Glomerular endothelial cell (primary cell): ENCODE measurements around the gene MON1A. TPM values are rescaled to one million over a fixed set of nuclear protein-coding genes. Genes with fewer than 3 reads are reported as not detected.

ENCODE experiments used
- DNase-seq: peaks from one replicate; pipeline ENCODE4 v3.0.0-alpha.2; 2011; ENCODE audit warnings: low read depth, low spot score; ENCODE audit errors: extremely low read depth
- total RNA-seq: library from RNA; depleted of rRNA; stranded (reverse); fragments of >200 nt; gene quantifications from 2 replicates; pipeline ENCODE4 v1.2.3, GENCODE V29; 2015

Gene MON1A
- total RNA-seq, 1 donor from 2014 or later: 19.8 TPM

DNA sequence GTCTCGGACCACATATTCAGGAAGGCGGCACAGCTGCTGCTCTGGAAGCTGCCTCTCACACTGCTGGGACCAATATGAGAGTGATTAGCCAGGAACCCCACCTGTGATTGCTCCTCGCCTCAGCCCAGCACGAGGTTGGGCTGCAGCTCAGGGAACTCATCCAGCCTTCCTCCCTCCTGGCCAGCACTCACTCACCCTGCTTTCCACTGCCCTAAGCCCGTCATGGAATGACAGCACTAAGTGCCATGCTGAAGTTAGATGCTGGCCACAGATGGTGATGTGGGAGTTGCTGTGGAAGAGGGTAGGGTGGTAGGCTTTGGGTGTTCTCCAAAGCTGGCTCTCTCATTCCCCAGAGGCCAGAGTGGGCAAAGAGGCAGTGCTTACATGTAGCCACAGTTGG is 33.3 kb downstream of the MON1A start:
- DNase-seq: no peak

DNA sequence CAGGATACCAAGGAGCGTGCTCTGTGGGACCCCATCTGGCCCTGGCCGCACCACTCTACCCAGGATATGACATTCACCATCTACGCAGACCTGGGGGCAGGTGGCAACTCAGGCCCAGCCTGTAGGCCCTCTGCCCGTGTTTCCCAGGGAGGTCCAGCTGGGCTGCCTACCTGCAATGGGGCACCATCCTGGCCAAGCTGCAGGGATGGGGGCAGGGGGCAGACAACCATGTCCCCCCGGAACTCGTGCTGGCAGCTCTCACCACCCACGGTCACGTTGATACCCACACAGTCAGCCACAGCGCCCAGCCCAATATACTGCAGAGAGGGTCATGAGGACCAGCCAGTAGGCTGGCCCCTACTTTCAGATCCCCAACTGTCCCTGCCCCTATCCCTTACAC is 33.8 kb downstream of the MON1A start:
- no peak for DNase-seq

DNA sequence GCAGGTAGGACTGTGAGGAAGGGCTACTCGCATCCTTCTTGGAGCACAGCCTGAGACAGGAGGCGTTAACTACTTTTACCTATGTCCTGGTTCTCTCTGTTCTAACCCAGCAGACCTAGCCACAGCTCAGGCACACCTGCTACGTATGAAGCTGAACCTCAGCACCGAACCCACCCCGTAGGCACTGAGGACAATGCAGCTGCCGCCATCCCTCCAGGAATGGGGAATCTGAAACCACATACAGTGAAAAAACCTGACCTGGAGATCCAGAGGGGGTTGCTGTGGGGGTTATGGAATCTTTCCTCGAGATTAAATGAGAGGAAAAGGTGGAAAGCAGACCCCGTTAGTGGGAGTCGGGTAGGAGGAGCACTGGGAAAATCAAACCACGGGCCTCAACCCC is 40.3 kb downstream of the MON1A start:
- no peak for DNase-seq

DNA sequence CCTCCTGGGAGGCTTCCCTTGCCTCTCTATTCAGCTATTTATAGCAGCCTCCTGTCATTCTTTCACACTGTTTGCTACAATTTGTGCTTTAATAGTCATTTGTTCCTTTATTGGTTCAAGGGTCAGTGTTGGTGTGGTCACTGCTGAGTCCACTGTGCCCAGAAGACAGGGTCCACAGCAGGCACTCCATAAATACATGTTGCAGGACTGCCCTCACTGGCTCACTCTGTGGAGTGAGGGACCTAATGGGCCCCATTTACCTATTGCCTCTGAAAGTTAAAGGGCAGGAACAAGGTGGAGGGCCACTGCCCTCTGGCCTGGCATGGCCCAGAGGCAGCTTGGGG is 42.7 kb downstream of the MON1A start:
- no peak for DNase-seq

DNA sequence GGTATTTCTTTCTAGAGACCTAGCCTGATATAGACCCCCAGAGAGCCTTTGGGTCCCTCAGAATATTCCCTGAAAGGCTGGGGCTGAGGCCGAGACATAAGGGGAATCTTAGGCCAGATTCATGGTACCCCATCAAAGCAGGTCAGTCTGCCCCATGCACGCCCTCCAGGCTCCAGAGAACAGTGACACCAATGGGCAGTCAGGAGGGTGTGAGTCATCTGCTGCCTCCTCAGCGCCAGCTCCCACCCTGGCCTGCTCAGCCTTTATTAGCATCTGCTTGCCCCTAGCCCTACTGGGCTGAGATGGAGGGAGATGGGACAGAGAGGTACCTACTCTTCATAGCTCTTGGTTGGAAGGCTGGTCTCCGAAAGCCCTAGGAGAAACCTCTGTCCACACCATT is 45.6 kb downstream of the MON1A start:
- no peak for DNase-seq

DNA sequence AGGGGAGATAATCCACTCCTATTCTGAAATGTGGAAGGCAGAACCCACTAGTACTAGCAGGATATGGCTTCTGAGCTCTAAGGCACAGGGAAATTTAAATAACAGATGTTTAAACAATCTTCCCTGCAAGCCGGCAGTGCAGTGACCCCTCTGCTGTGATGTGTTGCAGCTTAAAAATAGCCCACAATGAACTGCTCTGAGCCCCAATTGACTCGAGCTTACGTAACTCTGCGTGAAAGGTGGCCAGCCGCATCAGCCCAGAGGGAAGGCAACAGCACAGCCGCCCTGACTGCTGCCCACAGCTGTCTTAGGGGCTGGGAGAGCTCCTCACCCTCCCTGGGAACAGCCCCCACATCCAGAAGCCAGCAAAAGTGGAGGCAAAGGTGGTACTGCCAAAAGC is 47.4 kb downstream of the MON1A start:
- DNase-seq: no peak

DNA sequence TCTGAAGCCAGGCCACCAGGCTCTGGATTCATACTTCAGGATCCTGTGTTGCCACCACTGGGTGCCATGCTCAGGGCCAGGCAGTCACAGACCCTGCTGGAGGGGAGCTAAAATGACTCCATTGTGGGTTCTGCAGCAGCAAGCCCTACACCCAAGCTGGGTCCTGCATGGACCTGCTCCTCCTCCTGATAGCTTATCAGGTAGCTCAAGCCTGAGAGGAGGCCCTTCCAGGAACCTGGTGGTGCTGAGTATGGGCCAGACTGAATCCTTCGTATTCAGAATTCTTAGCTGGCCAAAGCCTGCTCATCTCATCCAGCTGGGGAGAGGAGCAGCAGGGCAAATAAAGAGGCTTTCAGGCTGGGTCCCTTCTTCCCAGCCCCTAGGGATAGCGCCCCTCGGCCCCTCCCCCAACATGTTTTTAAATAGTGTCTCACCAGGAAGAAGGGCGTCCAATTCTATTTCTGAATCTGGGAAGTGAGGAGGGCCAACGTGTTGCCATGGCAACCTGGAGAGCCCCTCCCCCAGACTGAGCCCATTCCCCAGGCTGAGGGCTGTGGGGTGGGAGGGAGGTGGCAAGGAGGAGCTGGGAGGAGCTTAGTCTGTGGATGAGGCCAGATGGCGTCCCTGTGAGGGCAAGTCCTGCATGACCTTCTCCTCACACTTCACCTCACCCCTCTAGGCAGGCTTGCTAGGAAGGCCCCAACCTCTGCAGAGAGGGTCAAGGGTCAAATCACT is 48.9 kb downstream of the MON1A start:
- no peak for DNase-seq

DNA sequence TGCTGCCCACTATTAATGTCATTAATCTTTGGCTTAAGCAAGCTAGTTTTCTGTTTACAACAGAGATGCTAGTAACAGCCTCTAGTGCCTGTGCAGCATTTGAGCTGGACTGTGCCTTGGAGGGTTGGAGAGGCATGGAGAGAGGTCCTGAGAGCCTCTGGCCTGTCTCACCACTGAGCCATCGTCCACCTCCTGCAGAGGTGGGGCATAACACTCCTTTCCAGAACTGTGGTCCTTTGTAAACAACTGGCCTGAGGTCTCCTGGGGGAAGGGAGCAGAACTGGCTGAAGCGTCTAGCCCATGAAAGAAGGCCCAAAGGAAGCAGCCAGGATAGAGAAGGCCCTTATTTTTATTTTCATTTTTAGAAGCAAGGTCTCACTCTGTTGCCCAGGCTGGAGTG is 49.9 kb downstream of the MON1A start:
- DNase-seq: no peak

DNA sequence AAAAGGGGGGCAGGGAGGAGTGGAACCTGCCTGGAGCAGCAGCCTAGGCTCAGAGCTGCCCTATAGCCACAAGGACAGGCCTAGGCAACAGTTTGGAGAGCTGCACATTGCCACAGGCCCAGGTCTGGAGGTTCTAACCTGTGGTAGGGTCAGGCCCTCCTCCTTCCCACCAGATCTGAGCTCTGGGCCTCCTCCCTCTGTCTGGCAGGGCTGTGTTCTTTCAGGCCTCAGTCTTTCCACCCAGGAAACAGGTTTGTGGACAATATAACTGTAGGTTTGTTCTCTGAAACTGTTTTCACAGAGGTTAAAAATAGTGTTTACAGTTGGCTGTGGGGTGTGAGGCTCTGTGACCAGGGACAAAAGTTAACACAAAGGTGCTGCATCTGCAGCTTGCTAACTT is 50.9 kb downstream of the MON1A start:
- DNase-seq: no peak

DNA sequence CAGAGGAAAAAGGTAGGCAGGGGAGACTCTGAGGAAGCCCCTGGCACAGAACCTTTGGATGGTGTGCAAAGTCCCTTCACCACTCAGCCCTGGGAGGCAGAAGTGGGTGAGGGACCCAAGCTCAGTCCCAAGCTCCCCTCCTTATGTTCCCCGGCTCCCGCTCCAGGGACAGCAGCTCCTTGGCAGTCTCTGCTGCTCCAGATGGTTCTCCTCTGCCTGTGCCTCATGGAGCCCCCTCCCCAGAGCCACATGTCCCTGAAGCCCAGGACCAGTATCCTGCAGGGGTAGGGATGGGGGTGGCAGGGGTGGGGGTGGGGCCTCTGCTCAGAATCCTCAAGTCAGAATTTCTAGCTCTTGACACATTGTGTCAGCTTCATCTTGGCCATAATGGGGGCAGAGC is 51.9 kb downstream of the MON1A start:
- no peak for DNase-seq

DNA sequence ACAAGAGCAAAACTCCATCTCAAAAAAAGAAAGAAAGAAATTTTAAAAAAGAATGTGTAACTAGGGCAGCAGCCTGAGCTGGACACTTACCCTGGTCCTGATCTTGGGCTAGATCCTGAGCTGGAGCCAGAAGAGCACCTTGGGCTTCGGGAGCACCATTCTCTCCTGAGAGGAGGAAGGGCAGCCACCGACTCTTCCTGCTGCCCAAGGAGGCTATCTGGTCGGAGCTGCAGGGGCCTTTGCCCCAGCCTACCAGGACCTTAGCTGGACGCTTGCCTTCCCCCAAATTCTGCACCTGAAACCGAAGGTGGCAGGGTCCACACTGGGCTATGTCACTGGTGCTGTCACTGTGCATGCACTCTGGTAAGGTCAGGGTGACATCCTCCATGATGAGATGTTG is 53.0 kb downstream of the MON1A start:
- no peak for DNase-seq

DNA sequence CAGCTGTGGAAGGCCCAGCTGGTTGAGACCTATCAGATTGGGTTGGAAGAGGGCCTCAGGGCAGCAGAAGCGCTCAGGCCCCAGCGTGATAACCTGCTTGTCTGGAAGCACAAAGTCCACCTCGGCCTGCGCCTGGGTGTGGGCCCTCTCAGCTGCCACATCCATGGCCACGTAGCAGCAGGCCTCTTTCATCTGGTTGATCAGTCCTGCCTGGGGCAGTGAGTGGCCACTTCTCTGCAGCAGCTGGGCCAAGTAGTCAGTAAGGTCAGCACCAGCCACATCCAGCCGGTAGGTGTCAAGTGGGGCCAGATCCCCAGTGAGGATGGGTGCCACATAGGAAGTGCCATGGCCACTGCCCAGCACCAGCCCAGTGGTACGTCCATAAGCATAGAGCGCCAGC is 56.0 kb downstream of the MON1A start:
- DNase-seq: no peak

DNA sequence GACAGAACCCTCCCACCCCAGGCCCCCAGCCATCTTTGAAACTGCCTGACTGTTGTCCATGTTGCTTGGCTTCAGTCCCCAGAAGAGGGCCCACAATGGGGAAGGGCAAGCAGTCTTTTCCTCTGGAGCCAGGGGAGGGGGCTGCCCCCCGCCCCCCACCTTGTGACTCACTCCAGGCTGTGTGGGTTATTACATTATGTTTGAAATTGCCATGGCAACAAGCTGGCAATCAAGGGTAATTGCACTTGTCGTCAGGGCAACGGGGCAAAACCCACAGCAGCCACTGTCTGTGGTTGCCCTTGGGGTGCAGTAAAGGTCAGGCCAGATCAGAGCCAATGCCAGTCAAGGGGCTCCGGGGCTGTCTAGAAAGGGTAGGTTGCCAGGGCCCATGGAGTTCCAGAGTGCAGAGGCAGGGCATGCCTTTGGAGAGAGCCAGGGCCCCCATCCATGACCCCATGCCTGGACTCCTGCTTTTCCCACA is 56.8 kb downstream of the MON1A start:
- DNase-seq: no peak

DNA sequence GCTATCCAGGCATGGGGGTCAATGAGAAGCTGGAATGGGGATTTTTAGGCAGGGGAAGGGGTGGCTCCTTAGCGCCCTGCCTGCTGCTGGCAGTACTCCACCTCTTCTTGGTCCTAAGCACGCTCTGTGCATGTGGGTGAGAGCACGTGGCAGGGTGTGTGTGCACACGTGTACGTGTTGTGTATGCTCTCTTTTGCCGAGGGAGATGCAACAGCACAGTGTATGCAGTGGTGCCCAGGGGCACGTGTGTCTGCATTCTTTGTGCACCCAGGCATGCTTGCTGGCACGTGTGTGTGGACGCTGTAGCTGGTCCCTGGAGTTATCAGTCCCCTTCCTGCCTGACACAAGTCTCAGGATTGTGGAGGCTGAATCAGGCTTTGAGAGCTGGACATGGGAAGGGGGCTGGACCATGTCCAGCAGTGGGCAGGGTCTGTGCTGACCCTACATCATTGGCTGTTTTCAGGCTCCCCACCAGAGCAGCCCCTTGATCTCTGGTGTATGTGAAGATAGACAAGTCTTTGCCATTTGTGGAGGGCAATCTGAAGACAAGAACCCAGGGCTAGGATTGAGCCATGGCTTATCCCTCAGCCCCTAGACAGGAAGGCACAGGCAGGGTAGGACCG is 58.0 kb downstream of the MON1A start:
- no peak for DNase-seq

DNA sequence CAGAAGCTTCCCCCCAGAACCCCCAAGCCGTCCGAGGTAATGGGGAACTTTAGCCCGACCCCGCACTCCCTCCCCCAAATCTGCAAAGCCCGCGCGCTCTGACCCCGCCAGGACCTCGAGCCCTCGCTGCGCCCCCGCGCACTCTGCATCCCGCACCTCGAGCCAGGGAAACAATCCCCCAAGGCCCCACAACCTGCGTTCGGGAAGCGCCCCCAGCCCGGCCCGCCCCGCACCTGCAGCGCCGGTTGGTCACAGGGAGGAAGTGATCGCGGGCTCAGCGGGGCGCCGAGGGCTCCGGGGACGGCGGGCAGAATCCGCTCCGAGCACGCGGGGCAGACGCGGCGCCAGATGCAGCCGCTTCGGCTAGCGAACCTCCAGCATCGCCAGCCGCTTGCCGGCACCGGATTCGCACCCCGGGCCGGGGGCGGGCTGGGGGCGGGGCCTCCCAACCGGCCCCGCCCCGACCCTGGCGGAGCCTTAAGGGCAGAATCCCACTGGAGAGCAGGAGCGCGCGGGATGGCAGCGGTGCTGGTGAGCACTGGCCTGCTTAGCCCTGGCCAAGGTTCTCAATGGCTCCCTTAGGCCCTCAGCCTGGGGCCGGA is 60.0 kb downstream of the MON1A start, which contains the start of gene CAMKV:
Gene CAMKV, minus strand, starts transcription at position 382 of the 602 bp plus-strand sequence. CDS start 7,518 bp downstream, outside the sequence.
- DNase-seq: no peak

DNA sequence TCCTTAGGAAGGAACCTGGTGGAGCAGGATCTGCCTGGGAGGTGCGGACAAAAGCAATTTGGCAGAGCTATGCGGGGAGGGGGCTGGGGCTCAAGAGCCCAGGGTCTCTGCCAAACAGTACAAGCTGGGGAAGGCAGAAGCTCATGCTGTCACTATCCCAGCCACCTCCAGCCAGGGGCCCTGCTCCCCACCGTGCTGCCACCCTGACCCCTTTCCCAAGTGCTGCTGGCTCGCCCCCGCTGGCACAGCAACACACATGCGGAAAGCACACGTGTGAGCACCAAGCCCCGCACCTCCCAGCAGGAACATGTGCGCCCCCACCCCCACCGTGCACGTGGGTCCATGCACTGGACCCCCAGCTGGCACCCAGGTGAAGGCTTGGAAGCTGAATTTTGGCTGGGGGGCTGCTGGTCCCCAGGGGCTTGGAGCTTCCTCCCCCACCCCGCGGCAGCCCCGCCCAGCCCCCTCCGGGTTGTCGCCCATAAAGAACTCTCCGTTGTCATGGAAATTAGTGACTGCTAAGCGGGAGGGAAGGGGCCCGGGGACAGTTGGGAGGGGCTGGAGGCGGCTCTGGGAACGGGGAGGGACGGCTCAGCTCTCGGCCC is 60.6 kb downstream of the MON1A start:
- DNase-seq: no peak

DNA sequence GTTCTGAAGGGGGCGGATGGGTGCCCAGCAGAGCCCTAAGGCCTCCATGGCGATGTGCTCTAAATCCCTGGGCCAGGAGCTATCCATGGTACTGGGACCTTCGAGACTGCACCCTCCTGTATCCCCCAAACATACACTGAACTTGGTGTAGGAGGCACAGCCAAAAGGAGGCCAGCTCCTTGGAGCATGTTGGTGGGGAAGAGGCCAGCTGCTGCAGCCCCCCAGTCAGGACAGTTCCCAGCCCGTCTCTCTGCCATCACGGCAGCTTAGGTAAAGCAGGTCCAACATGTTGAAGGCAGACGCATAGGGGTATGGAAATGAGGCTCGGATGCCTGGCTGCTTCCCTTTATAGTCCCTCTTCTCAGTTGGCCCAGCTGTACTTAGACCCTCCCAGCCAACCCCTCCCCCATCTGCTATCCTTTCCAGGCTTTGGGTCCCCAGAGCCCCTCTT is 61.7 kb downstream of the MON1A start:
- DNase-seq: no peak

DNA sequence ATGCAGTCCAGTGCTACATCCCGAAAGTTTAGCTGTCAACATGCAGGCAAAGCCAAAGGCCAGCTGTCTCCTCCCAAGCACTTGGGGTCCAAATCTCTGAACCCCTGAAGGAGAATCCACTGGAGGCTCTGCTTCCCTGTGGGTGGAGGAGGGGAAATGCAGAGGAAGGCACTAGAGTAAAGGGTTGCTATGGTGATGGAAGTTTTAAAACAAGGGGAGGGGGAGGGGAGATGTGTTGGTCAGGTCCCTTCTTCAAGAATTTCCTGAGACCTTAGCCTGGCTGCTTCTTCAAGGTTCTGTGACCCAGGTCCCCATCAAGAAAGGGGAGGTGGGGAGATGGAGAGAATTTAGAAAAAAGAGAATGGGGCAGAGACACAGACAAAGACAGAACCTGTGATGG is 62.2 kb downstream of the MON1A start:
- DNase-seq: no peak

DNA sequence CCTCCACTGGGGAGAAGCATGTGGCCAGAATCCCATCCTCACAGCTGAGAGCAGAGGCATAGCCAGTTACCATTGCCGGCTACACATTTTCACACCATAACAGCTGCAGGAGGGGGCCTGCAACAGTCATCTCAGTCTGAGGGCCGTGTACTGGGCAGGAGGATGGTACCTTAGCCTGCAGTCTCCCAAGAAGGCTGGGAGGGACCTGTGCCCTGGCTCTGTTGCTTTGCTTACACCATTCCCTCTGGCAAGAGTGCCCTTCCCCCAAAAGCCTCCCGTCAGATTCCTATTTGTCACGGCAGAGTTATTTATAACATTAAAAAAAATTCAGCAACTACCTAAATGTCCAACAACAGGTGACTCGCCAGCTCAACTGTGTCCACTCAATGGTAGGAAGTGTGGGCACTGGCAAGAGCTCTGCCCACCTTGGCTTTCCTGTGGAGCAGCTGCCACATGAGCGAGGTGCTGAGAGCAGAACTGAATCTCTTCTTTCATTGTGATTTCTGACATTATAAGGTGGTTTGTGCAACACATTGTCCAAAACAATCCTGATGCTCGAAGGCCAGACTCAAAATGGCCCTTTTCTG is 64.3 kb downstream of the MON1A start:
- DNase-seq: no peak

DNA sequence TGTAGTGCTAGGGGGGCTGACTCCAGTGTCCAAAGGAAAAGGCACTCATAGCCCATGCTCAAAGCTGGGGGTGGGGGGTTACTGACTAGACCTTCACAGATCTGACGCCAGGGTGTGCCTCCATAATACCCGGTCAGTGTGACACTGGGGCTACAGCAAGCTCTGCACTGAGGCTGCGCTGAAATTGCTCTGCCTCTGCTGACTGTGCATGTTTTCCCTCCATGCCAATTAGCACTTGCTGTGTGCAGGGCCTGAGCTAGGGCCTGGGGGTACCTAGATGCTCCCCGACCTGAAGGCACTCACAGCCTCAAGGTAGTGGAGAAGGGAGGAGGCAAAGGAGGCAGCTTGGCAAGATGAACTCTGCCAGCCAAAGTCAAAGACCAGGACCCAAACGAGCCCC is 65.1 kb downstream of the MON1A start:
- no peak for DNase-seq

DNA sequence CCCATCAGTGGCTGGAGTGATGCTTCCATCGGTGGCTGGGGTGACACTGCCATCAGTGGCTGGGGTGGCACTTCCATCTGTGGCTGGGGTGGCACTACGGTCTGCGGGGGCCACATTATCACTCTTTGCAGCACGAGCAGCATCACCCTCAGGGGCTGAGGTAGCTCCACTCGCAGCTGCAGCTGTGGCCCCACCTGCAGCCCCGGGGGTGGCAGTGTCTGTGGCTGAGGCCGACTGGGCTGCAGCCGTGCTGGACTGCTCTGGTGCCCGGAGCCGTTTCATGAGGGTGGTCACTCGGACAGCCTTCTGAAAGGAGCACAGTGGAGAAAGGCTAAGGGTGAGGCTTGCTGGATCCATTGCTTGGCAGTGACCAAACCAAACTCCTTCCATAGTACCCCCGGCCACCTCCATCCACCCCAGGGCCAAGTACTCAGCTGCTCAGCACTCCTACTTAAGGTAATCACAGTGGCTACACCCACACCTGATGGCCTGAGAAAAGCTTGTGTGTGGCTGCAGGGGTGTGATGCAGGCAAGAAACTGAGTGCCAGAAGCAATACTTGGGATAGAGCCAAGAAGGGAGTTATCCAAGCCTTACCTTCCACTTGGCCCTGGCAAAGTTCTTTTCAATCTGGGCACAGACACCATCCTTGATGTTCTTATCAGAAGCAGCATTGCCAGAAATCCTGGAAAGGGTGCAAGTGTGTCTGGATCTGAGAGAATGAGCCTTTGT is 69.9 kb downstream of the MON1A start:
- no peak for DNase-seq
